Adrenal gland (tissue), 12 donors: ENCODE results near the gene IBA57. TPM values are rescaled to one million over a fixed set of nuclear protein-coding genes. Genes with fewer than 3 reads are reported as not detected.

Source experiments
- DNase-seq, 7 donors: peaks; one replicate each; pipeline ENCODE4 v3.0.0-alpha.2; 2019 to 2020
- H3K27ac ChIP-seq, 5 donors: fragments of 200-600 bp; sonication (generic) in 4 of 5; 1 replicate in 3 of 5; 2 replicates in 2 of 5; pipeline versions ENCODE4 v1.5.1 to v1.8.0; 2016 to 2020; ENCODE audit warnings: mild to moderate bottlenecking in 1 of 5
- H3K27me3 ChIP-seq: fragments of 200-600 bp; 2 replicates; pipeline ENCODE4 v1.8.0; 2021
- H3K36me3 ChIP-seq, 2 donors: fragments of 200-600 bp; replicated peaks in 1 of 2; 1 replicate in 1 of 2; 2 replicates in 1 of 2; pipeline versions ENCODE4 v1.5.1 to v1.8.0; 2018 to 2022
- H3K4me1 ChIP-seq, 2 donors: fragments of 200-600 bp; replicated peaks in 1 of 2; 1 replicate in 1 of 2; 2 replicates in 1 of 2; pipeline versions ENCODE4 v1.5.1 to v1.8.0; 2018 to 2021
- H3K4me3 ChIP-seq, 4 donors: fragments of 200-600 bp; sonication (generic) in 3 of 4; one replicate each; pipeline ENCODE4 v1.5.1; 2016 to 2018
- H3K9me3 ChIP-seq, 3 donors: fragments of 200-600 bp; sonication (generic) in 1 of 3; replicated peaks in 1 of 3; 1 replicate in 2 of 3; 2 replicates in 1 of 3; pipeline versions ENCODE4 v1.5.1 to v1.8.0; 2016 to 2021
- POLR2A ChIP-seq, 2 donors: fragments of 450-650 bp; IDR thresholded peaks; one replicate each; pipeline ENCODE4 v1.6.1; 2017; ENCODE audit warnings: antibody characterized with exemption in 2 of 2, mild to moderate bottlenecking in 2 of 2, moderate library complexity in 1 of 2
- WGBS, 4 donors: extraction: QIAGEN DNeasy Blood & Tissue Kit in 2 of 4; methylation state at CpG; one replicate each; pipeline versions ENCODE4 v1.1.5 to v1.1.7; 2013 to 2017; 5-methylcytosine and 5-hydroxymethylcytosine counted together
- intact Hi-C, 2 donors: fragments of 100-400 bp; cut with DNase I; formaldehyde crosslinking; loops; one replicate each; pipeline versions ENCODE4 v1.14.1 to v1.15.0; 2022 to 2023
- polyA plus RNA-seq, 3 donors: library from polyadenylated mRNA; stranded (reverse); fragments of 200-250 nt in 2 of 3; fragments of 350-450 nt in 1 of 3; fragmentation: Illumina TruSeq in 1 of 3; extraction: RNeasy Lipid Tissue Mini Kit (QIAGEN cat#74804) in 1 of 3; gene quantifications; one replicate each; pipeline ENCODE4 v1.2.3, GENCODE V29; 2013 to 2014
- total RNA-seq, 9 donors: library from RNA; depleted of rRNA in 4 of 9; stranded (reverse); fragments of >200 nt in 4 of 9; fragments of 120-200 nt in 1 of 9; fragmentation: NEBNext Ultra II Directional in 1 of 9; extraction: Animal tissue kit (Norgen Biotek cat#: 25700) in 1 of 9; gene quantifications; one replicate each; pipeline versions ENCODE4 v1.1.0 to v1.2.4, GENCODE V29; 2013 to 2023
- TF ChIP-seq, protein P1 (sequence below), 6 experiments: fragments of 450-650 bp in 4 of 6; fragments of 200-600 bp in 2 of 6; sonication (generic) in 1 of 6; IDR thresholded peaks; 1 replicate in 5 of 6; 2 replicates in 1 of 6; pipeline versions ENCODE4 v1.5.1 to v1.8.0; 2016 to 2021; ENCODE audit warnings: antibody characterized with exemption in 6 of 6, mild to moderate bottlenecking in 2 of 6, moderate library complexity in 1 of 6
- donor health status: healthy with polysubstance abuse.
- donor health status: Bipolar disorder and iron deficiency.
- donor health status: DM: yes; HTN: yes; CAD: no.
- donor health status: DM: no; HTN: no; CAD: no.
- donor health status: DM: no; HTN: no; CAD: no.
- donor health status: DM: yes; HTN: yes; CAD: no.

IBA57 gene
- total and polyA plus RNA-seq, 12 donors: 1.4 to 40.6 (median 13.0) TPM

GRCh38 chr1:228166170-228166936 is 749 bp downstream of the IBA57 start:
- Histone ChIP-seq H3K9me3 (no peaks in the 10 kb centered on the region), H3K27ac (peak overlapping the region; percentile 98 to 100 (median 99)), H3K36me3 (no peaks in the 10 kb centered on the region), H3K27me3 (no peaks in the 10 kb centered on the region), H3K4me1 (peaks cover 0 to 8% of the 10 kb centered on the region in 2 donors), H3K4me3 (peak overlapping the region in 2 of 4 donors; percentile 65 to 85)
- TF ChIP-seq, protein P1, sequence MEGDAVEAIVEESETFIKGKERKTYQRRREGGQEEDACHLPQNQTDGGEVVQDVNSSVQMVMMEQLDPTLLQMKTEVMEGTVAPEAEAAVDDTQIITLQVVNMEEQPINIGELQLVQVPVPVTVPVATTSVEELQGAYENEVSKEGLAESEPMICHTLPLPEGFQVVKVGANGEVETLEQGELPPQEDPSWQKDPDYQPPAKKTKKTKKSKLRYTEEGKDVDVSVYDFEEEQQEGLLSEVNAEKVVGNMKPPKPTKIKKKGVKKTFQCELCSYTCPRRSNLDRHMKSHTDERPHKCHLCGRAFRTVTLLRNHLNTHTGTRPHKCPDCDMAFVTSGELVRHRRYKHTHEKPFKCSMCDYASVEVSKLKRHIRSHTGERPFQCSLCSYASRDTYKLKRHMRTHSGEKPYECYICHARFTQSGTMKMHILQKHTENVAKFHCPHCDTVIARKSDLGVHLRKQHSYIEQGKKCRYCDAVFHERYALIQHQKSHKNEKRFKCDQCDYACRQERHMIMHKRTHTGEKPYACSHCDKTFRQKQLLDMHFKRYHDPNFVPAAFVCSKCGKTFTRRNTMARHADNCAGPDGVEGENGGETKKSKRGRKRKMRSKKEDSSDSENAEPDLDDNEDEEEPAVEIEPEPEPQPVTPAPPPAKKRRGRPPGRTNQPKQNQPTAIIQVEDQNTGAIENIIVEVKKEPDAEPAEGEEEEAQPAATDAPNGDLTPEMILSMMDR (IDR thresholded peaks at IDR 0.05): peak in 5 of 6 experiments; percentile 27 to 58 (median 34)
- TF ChIP-seq POLR2A (IDR thresholded peaks at IDR 0.05): peak in 1 of 2 donors; percentile 0
- DNase-seq: peak; percentile 83 to 95 (median 88)
- intact Hi-C loops: no loop called here
- WGBS, 4 donors: 8 to 29% (median 15%) methylated on average over 9 to 26 of the region's 26 CpGs

DNA sequence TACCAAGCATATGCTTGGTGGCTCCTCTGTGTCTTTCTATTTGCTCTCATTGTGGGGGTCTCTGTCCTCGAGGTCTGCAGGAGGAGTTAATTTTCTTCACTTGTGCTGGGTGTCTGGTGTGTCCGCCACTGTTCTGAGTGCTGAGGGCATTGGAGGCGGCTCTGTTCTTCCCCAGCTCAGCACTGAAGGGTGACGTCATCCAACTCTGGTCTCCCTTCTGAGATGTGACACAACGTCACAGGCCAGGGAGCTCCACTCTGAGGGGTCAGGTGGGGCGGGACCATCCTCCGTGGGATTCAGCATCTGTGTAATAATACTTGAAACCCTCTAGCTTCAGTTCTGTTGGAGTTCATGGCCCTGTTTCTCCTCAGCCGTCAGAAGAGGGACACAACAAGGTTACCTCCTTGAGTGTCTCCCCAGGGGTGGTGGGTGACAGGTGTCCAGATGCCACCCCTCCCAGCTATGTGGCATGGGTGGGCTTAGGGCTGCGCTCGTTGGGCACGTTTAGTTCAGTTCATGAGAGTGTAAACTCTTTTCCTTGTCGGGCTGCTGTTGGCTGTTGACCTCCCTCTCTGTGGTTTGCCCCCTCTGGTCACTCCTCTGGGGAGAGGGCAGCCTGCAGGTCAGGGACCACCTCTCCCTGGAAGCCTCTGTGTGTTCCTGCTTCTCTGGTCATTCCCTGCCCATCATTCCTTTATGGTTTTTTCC is 3.1 kb downstream of the IBA57 start:
- intact Hi-C loops: no loop called here
- no peak overlapping the region for H3K27ac ChIP-seq
- TF ChIP-seq, protein P1 (IDR thresholded peaks at IDR 0.05): no peak
- no peak for TF ChIP-seq POLR2A (IDR thresholded peaks at IDR 0.05)
- H3K4me3 ChIP-seq: no peak overlapping the region
- H3K27me3 ChIP-seq: no peaks in the 10 kb centered on the region
- H3K4me1 ChIP-seq: peaks cover 0 to 8% of the 10 kb centered on the region in 2 donors
- WGBS, 4 donors: 76 to 85% (median 83%) methylated on average over 11 to 12 of the region's 12 CpGs
- peak in 1 of 7 donors; percentile 11 for DNase-seq
- H3K36me3 ChIP-seq: no peaks in the 10 kb centered on the region
- H3K9me3 ChIP-seq: no peaks in the 10 kb centered on the region

DNA sequence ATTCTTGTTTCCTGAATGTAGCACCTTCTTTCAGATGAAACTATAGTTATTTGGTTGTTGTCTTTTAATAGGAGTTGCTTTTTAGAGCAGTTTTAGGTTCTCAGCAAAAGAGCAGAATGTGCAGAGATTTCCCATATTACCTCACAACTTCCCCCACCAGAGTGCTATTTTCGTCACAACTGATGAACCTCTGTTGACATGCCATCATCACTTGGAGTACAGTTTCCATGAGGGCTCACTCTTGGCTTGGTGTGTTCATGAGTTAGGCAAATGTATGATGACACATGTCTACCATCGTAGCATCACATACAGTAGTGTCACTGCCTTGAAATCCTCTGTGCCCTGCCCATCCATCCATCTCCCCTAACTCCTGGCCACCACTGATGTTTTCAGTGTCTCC is 3.7 kb downstream of the IBA57 start:
- H3K36me3 ChIP-seq: no peaks in the 10 kb centered on the region
- TF ChIP-seq, protein P1 (IDR thresholded peaks at IDR 0.05): no peak
- TF ChIP-seq POLR2A (IDR thresholded peaks at IDR 0.05): no peak
- intact Hi-C loops: no loop called here
- no peak overlapping the region for H3K4me3 ChIP-seq
- no peaks in the 10 kb centered on the region for H3K27me3 ChIP-seq
- 87 to 100% (median 95%) methylated on average over 2 of the region's 2 CpGs for WGBS, 4 donors
- no peak for DNase-seq
- peaks cover 0 to 8% of the 10 kb centered on the region in 2 donors for H3K4me1 ChIP-seq
- no peak overlapping the region for H3K27ac ChIP-seq
- H3K9me3 ChIP-seq: no peaks in the 10 kb centered on the region

- DNase-seq: no peak
- Histone ChIP-seq H3K36me3 (peaks cover 0 to 4% of the 10 kb centered on the region in 2 donors), H3K9me3 (no peaks in the 10 kb centered on the region), H3K27ac (no peak overlapping the region), H3K4me3 (no peak overlapping the region), H3K27me3 (no peaks in the 10 kb centered on the region), H3K4me1 (peaks cover 0 to 8% of the 10 kb centered on the region in 2 donors)
- intact Hi-C loops: loop anchor here in 1 of 2 donors (5.0 kb wide), 1 partner anchor 37 kb away; the partner anchor contains the start of gene OBSCN
- TF ChIP-seq, protein P1 (IDR thresholded peaks at IDR 0.05): no peak
- TF ChIP-seq POLR2A (IDR thresholded peaks at IDR 0.05): no peak
- 78 to 95% (median 83%) methylated on average over 7 of the region's 7 CpGs for WGBS, 4 donors
Observed at GRCh38 chr1:228170666-228171065, 5.1 kb downstream of the IBA57 start.
